GM12872 (cell line): ENCODE measurements around the gene ENAH.

Experiments
- TF ChIP-seq, protein P1 (sequence below): IDR thresholded peaks from 3 replicates; pipeline ENCODE4 v1.5.1; 2011; ENCODE audit warnings: low read depth, mild to moderate bottlenecking, low read length, moderate library complexity; ENCODE audit not compliant: insufficient read depth

The ENAH gene

DNA sequence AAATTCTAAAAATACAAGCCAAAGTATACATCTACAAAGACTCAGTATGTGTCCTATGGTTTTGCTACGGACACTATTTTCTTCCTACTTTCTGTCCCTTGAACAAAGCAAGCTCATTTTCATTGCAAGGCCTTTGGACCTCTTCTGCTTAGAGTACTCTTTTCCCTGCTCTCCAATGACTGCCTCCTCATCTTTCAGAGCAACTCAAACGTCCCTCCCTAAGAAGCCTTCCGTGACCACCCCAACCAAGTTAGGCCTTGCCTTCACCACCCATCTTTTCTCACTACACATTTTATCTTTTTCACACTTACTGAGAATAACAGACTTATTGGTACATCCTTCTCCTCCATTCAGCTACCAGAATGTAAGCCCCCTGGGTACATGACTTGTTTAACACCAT lies 39.9 kb downstream of the ENAH start:
- TF ChIP-seq, protein P1, sequence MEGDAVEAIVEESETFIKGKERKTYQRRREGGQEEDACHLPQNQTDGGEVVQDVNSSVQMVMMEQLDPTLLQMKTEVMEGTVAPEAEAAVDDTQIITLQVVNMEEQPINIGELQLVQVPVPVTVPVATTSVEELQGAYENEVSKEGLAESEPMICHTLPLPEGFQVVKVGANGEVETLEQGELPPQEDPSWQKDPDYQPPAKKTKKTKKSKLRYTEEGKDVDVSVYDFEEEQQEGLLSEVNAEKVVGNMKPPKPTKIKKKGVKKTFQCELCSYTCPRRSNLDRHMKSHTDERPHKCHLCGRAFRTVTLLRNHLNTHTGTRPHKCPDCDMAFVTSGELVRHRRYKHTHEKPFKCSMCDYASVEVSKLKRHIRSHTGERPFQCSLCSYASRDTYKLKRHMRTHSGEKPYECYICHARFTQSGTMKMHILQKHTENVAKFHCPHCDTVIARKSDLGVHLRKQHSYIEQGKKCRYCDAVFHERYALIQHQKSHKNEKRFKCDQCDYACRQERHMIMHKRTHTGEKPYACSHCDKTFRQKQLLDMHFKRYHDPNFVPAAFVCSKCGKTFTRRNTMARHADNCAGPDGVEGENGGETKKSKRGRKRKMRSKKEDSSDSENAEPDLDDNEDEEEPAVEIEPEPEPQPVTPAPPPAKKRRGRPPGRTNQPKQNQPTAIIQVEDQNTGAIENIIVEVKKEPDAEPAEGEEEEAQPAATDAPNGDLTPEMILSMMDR: no peak

DNA sequence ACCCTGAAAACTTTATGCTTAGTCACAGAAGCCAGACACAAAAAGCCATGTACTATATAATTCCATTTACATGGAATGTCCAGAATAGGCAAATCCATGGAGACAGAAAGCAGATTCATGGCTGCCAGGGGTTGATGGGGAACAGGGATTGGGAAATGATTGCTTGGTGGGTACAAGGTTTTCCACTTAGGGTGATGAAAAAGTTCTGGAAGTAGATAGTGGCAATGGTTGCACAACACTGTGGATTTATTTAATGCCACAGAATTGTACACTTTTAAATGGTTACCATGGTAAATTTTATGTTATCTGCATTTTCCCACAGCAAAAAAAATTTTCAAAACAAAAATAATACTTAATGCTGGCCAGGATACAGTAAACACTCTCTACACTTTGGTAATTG lies 40.6 kb downstream of the ENAH start:
- TF ChIP-seq, protein P1: no peak

- TF ChIP-seq, protein P1: no peak
Observed at GRCh38 chr1:225611537-225612223, 41.2 kb downstream of the ENAH start.

GRCh38 chr1:225610539-225610938 lies 42.4 kb downstream of the ENAH start:
- TF ChIP-seq, protein P1: no peak

DNA sequence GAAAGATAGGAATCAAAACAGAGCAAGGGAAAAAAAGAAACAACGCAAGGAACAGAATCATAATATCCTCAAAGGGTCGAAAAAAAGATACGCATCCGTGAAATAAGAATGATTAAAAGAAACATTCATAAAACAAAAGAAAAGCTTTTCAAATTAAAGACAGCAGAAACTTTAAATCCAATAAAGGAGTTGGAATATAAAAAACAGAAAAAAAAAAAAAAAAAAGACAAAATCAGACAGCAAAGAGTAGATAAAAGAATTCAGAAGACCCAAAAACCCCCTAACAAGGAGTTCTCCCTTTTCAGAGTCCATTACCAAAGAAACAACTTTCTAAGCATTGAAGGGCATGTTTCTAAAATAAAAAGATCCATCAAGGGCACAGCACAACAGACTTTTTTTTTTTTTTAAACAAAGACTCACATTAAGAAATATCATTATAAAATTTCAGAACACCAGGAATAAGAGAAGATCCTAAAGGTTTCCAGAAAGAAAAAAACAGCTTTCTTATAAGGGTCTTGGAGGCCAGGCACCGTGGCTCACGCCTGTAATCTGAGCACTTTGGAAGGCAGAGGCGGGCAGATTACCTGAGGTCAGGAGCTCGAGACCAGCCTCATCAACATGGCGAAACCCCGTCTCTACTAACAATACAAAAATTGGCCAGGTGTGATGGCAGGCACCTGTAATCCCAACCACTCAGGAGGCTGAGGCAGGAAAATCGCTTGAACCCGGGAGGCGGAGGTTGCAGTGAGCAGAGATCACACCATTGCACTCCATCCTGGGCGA lies 44.7 kb downstream of the ENAH start:
- TF ChIP-seq, protein P1: no peak

- TF ChIP-seq, protein P1: no peak
Observed at GRCh38 chr1:225607355-225607754, 45.6 kb downstream of the ENAH start.

- TF ChIP-seq, protein P1: no peak
Observed at GRCh38 chr1:225603538-225604354, 49.2 kb downstream of the ENAH start.
